HUES64 (cell line): ENCODE results near the gene JAK3. TPM values are rescaled to one million over a fixed set of nuclear protein-coding genes. Genes with fewer than 3 reads are reported as not detected.
"Not testable (repeated sequence)": the region's sequence is repeated elsewhere in the genome, so short reads cannot be mapped to it uniquely, and the experiment has no call there.

Source experiments
- H3K27ac ChIP-seq: 2 replicates; pipeline ENCODE4 v1.7.0; 2013; ENCODE audit warnings: low read depth, low read length, inconsistent platforms
- H3K27me3 ChIP-seq: 2 replicates; pipeline ENCODE4 v1.6.1; 2013; ENCODE audit warnings: mild to moderate bottlenecking, low read length; ENCODE audit not compliant: insufficient read depth
- H3K36me3 ChIP-seq: 2 replicates; pipeline ENCODE4 v1.6.1; 2013; ENCODE audit warnings: mild to moderate bottlenecking, low read length; ENCODE audit not compliant: insufficient read depth
- H3K4me1 ChIP-seq: 2 replicates; pipeline ENCODE4 v1.6.1; 2013; ENCODE audit warnings: mild to moderate bottlenecking, low read length, moderate library complexity; ENCODE audit not compliant: insufficient read depth
- H3K4me3 ChIP-seq: 2 replicates; pipeline ENCODE4 v1.5.1; 2013; ENCODE audit warnings: mild to moderate bottlenecking, low read length, moderate library complexity
- H3K9ac ChIP-seq: 2 replicates; pipeline ENCODE4 v1.6.1; 2013; ENCODE audit warnings: mild to moderate bottlenecking, low read depth, low read length
- H3K9me3 ChIP-seq: 2 replicates; pipeline ENCODE4 v1.6.1; 2013; ENCODE audit warnings: low read depth, low read length; ENCODE audit not compliant: insufficient read depth
- WGBS: fragments of 150-250, 120-280 bp; methylation state at CpG from one replicate; pipeline ENCODE4 v1.1.7; 2013; ENCODE audit warnings: missing lambda C conversion rate; 5-methylcytosine and 5-hydroxymethylcytosine counted together
- polyA plus RNA-seq, 2 experiments: library from polyadenylated mRNA; stranded (reverse); fragments of 50-300 nt; gene quantifications; one replicate each; pipeline ENCODE4 v1.2.3, GENCODE V29; 2013

Gene JAK3
- polyA plus RNA-seq (2013, experiment 1 of 2): 0.95 TPM
- 2.0 TPM for polyA plus RNA-seq (2013, experiment 2 of 2)

- Histone ChIP-seq H3K4me1 (0 out of 2 replicates have a peak, but pooled peaks cover 2% of the 10 kb centered on the region), H3K9ac (no peak within 1 kb of the TSS)
These were observed at the start of gene JAK3 for GRCh38 chr19:17847538-17848366. TSS of gene JAK3 (minus strand) at chr19:17847982. CDS start at chr19:17844417, 3,565 bp downstream.

GRCh38 chr19:17893766-17894165 is 46.0 kb upstream of the JAK3 start:
- Histone ChIP-seq H3K27ac (no peak overlapping the region), H3K27me3 (no peaks in the 10 kb centered on the region), H3K9me3 (no peaks in the 10 kb centered on the region), H3K9ac (no peak overlapping the region), H3K4me3 (no peak overlapping the region), H3K36me3 (no peaks in the 10 kb centered on the region), H3K4me1 (no peaks in the 10 kb centered on the region)
- 86% methylated on average over 9 of the region's 9 CpGs for whole genome bisulfite sequencing

More at GRCh38 chr19:17847538-17848366, at the start of gene JAK3:
- H3K4me3 ChIP-seq: peak within 1 kb of the TSS; percentile 41
- peaks cover 12% of the 10 kb centered on the region for H3K27me3 ChIP-seq
- no peaks in the 10 kb centered on the region for H3K36me3 ChIP-seq
- WGBS: 13% methylated on average over 37 of the region's 40 CpGs
- no peak within 1 kb of the TSS for H3K27ac ChIP-seq
- no peaks in the 10 kb centered on the region for H3K9me3 ChIP-seq

- H3K9me3 ChIP-seq: no peaks in the 10 kb centered on the region
- WGBS: 25% methylated on average over 17 of the region's 18 CpGs
- no peak overlapping the region for H3K9ac ChIP-seq
- no peaks in the 10 kb centered on the region for H3K36me3 ChIP-seq
- no peak overlapping the region for H3K27ac ChIP-seq
- no peak overlapping the region for H3K4me3 ChIP-seq
- no peaks in the 10 kb centered on the region for H3K27me3 ChIP-seq
- H3K4me1 ChIP-seq: no peaks in the 10 kb centered on the region
These were observed 41.9 kb upstream of the JAK3 start for GRCh38 chr19:17889609-17890214.

- Histone ChIP-seq H3K4me1 (no peaks in the 10 kb centered on the region), H3K36me3 (no peaks in the 10 kb centered on the region), H3K27me3 (no peaks in the 10 kb centered on the region), H3K27ac (no peak overlapping the region), H3K9me3 (no peaks in the 10 kb centered on the region), H3K4me3 (no peak overlapping the region), H3K9ac (no peak overlapping the region)
- WGBS: 77% methylated on average over 6 of the region's 7 CpGs
These were observed 40.5 kb upstream of the JAK3 start for GRCh38 chr19:17888260-17888659.

GRCh38 chr19:17887221-17887620 is 39.4 kb upstream of the JAK3 start:
- not testable (repeated sequence) for H3K36me3 ChIP-seq, H3K4me3 ChIP-seq, H3K27ac ChIP-seq, H3K9ac ChIP-seq, H3K4me1 ChIP-seq, H3K9me3 ChIP-seq, H3K27me3 ChIP-seq
- WGBS: 81% methylated on average over 4 of the region's 4 CpGs

- WGBS: 87% methylated on average over 4 of the region's 7 CpGs
- Histone ChIP-seq H3K9ac (no peak overlapping the region), H3K36me3 (no peaks in the 10 kb centered on the region), H3K27ac (no peak overlapping the region), H3K4me3 (no peak overlapping the region), H3K4me1 (no peaks in the 10 kb centered on the region), H3K27me3 (no peaks in the 10 kb centered on the region), H3K9me3 (no peaks in the 10 kb centered on the region)
These were observed 38.7 kb upstream of the JAK3 start for GRCh38 chr19:17886515-17886914.

GRCh38 chr19:17883627-17884410 is 36.0 kb upstream of the JAK3 start:
- Histone ChIP-seq H3K36me3 (no peaks in the 10 kb centered on the region), H3K4me1 (no peaks in the 10 kb centered on the region), H3K27ac (no peak overlapping the region), H3K9ac (no peak overlapping the region), H3K27me3 (no peaks in the 10 kb centered on the region), H3K9me3 (no peaks in the 10 kb centered on the region), H3K4me3 (no peak overlapping the region)
- WGBS: 80% methylated on average over 33 of the region's 33 CpGs

- Histone ChIP-seq H3K27ac (no peak overlapping the region), H3K4me1 (no peaks in the 10 kb centered on the region), H3K4me3 (no peak overlapping the region), H3K27me3 (no peaks in the 10 kb centered on the region), H3K36me3 (no peaks in the 10 kb centered on the region), H3K9ac (no peak overlapping the region), H3K9me3 (no peaks in the 10 kb centered on the region)
- WGBS: 79% methylated on average over 7 of the region's 7 CpGs
These were observed 33.9 kb upstream of the JAK3 start for GRCh38 chr19:17881701-17882100.

GRCh38 chr19:17879466-17879865 is 31.7 kb upstream of the JAK3 start:
- Histone ChIP-seq H3K36me3 (no peaks in the 10 kb centered on the region), H3K4me1 (no peaks in the 10 kb centered on the region), H3K9me3 (no peaks in the 10 kb centered on the region), H3K27ac (no peak overlapping the region), H3K9ac (no peak overlapping the region), H3K27me3 (no peaks in the 10 kb centered on the region), H3K4me3 (no peak overlapping the region)
- WGBS: 91% methylated on average over 7 of the region's 7 CpGs

GRCh38 chr19:17877696-17878095 is 29.9 kb upstream of the JAK3 start:
- 94% methylated on average over 16 of the region's 16 CpGs for WGBS
- Histone ChIP-seq H3K9me3 (no peaks in the 10 kb centered on the region), H3K36me3 (no peaks in the 10 kb centered on the region), H3K27me3 (peaks cover 4% of the 10 kb centered on the region), H3K4me3 (no peak overlapping the region), H3K27ac (no peak overlapping the region), H3K4me1 (no peaks in the 10 kb centered on the region), H3K9ac (no peak overlapping the region)

GRCh38 chr19:17874758-17875135 is 27.0 kb upstream of the JAK3 start:
- 95% methylated on average over 9 of the region's 9 CpGs for WGBS
- peak overlapping the region; percentile 56 for H3K4me3 ChIP-seq
- H3K36me3 ChIP-seq: no peaks in the 10 kb centered on the region
- no peak overlapping the region for H3K9ac ChIP-seq
- no peak overlapping the region for H3K27ac ChIP-seq
- no peaks in the 10 kb centered on the region for H3K9me3 ChIP-seq
- peaks cover 20% of the 10 kb centered on the region for H3K27me3 ChIP-seq
- no peaks in the 10 kb centered on the region for H3K4me1 ChIP-seq
